KMS-11 (cell line): ENCODE data around the gene TTC38.

Experiments
- H2AFZ ChIP-seq: fragments of 200-600 bp; sonication (generic); 2 replicates; pipeline ENCODE4 v1.6.1; 2016; ENCODE audit warnings: antibody characterized with exemption, mixed run types, low read depth
- H3K27ac ChIP-seq: fragments of 200-600 bp; sonication (generic); 2 replicates; pipeline ENCODE4 v1.6.1; 2016; ENCODE audit warnings: mild to moderate bottlenecking, mixed run types
- H3K27me3 ChIP-seq: fragments of 200-600 bp; sonication (generic); 2 replicates; pipeline ENCODE4 v1.6.1; 2017; ENCODE audit warnings: mild to moderate bottlenecking, low read depth, mixed run types, moderate library complexity; ENCODE audit not compliant: insufficient read depth
- H3K36me3 ChIP-seq: fragments of 200-600 bp; sonication (generic); 2 replicates; pipeline ENCODE4 v1.6.1; 2017; ENCODE audit warnings: mild to moderate bottlenecking, mixed run types; ENCODE audit not compliant: insufficient read depth
- H3K4me1 ChIP-seq: fragments of 200-600 bp; sonication (generic); 2 replicates; pipeline ENCODE4 v1.6.1; 2016; ENCODE audit warnings: mild to moderate bottlenecking, low read depth, mixed run types; ENCODE audit not compliant: poor library complexity, severe bottlenecking
- H3K4me2 ChIP-seq: fragments of 200-600 bp; sonication (generic); 2 replicates; pipeline ENCODE4 v1.7.0; 2016; ENCODE audit warnings: mild to moderate bottlenecking, mixed run types
- H3K4me3 ChIP-seq: fragments of 200-600 bp; sonication (generic); IDR thresholded peaks from 2 replicates; pipeline ENCODE4 v1.6.1; 2017; ENCODE audit warnings: low read depth, low read length, mixed read lengths; ENCODE audit not compliant: insufficient read depth
- H3K79me2 ChIP-seq: fragments of 200-600 bp; sonication (generic); 2 replicates; pipeline ENCODE4 v1.6.1; 2016; ENCODE audit warnings: low read depth, mixed run types; ENCODE audit not compliant: insufficient read depth
- H3K9ac ChIP-seq: fragments of 200-600 bp; sonication (generic); 2 replicates; pipeline ENCODE4 v1.6.1; 2016; ENCODE audit warnings: mild to moderate bottlenecking, mixed run types
- H4K20me1 ChIP-seq: fragments of 200-600 bp; sonication (generic); 2 replicates; pipeline ENCODE4 v1.6.1; 2016; ENCODE audit warnings: mild to moderate bottlenecking, mixed run types; ENCODE audit not compliant: insufficient read depth
- CTCF ChIP-seq: fragments of 200-600 bp; sonication (generic); conservative IDR thresholded peaks from 2 replicates; pipeline ENCODE4 v1.6.1; 2017; ENCODE audit warnings: low read depth, mild to moderate bottlenecking, antibody characterized with exemption, low read length, moderate library complexity, mixed read lengths

Gene TTC38

GRCh38 chr22:46250783-46251125 is 17.1 kb upstream of the TTC38 start:
- Histone ChIP-seq H3K4me1 (peaks cover 18% of the 10 kb centered on the region), H3K79me2 (0 out of 2 replicates have a peak, but pooled peaks cover 4% of the 10 kb centered on the region), H3K9ac (peak overlapping the region; percentile 66), H3K36me3 (no peaks in the 10 kb centered on the region), H3K27ac (peak overlapping the region; percentile 65), H4K20me1 (no peaks in the 10 kb centered on the region), H3K4me3 (no peak overlapping the region), H3K4me2 (peak overlapping the region; percentile 76), H3K27me3 (no peaks in the 10 kb centered on the region), H2AFZ (peak overlapping the region; percentile 64; the same call in 1 of the 2 replicates)
- TF ChIP-seq CTCF = no peak

GRCh38 chr22:46251266-46251665 is 16.5 kb upstream of the TTC38 start:
- no peaks in the 10 kb centered on the region for H3K36me3 ChIP-seq
- no peak overlapping the region for H3K9ac ChIP-seq
- 0 out of 2 replicates have a peak, but pooled peaks cover 4% of the 10 kb centered on the region for H3K79me2 ChIP-seq
- no peak overlapping the region for H3K4me3 ChIP-seq
- H2AFZ ChIP-seq = no peak overlapping the region
- H3K27me3 ChIP-seq = no peaks in the 10 kb centered on the region
- H3K4me1 ChIP-seq = peaks cover 18% of the 10 kb centered on the region
- no peak for TF ChIP-seq CTCF
- no peaks in the 10 kb centered on the region for H4K20me1 ChIP-seq
- H3K27ac ChIP-seq = no peak overlapping the region
- H3K4me2 ChIP-seq = peak overlapping the region; percentile 76; the same call in 1 of the 2 replicates

- Histone ChIP-seq H3K36me3 (no peaks in the 10 kb centered on the region), H3K27ac (no peak overlapping the region), H2AFZ (no peak overlapping the region), H3K4me3 (no peak overlapping the region), H3K79me2 (0 out of 2 replicates have a peak, but pooled peaks cover 4% of the 10 kb centered on the region), H3K9ac (no peak overlapping the region), H3K4me1 (peaks cover 18% of the 10 kb centered on the region), H4K20me1 (no peaks in the 10 kb centered on the region), H3K4me2 (no peak overlapping the region), H3K27me3 (no peaks in the 10 kb centered on the region)
- no peak for TF ChIP-seq CTCF
Measured at GRCh38 chr22:46251816-46252380, 15.9 kb upstream of the TTC38 start.

- H4K20me1 ChIP-seq = no peaks in the 10 kb centered on the region
- H3K9ac ChIP-seq = no peak overlapping the region
- H3K79me2 ChIP-seq = no peaks in the 10 kb centered on the region
- no peak overlapping the region for H2AFZ ChIP-seq
- no peak overlapping the region for H3K4me3 ChIP-seq
- no peaks in the 10 kb centered on the region for H3K27me3 ChIP-seq
- H3K27ac ChIP-seq = no peak overlapping the region
- peaks cover under 1% of the 10 kb centered on the region for H3K4me1 ChIP-seq
- H3K36me3 ChIP-seq = no peaks in the 10 kb centered on the region
- H3K4me2 ChIP-seq = no peak overlapping the region
- no peak for TF ChIP-seq CTCF
Measured at GRCh38 chr22:46256358-46256958, 11.3 kb upstream of the TTC38 start.
